Mucosa of descending colon (tissue), 3 donors: Measurements from ENCODE around the gene HEG1. TPM values are rescaled to one million over a fixed set of nuclear protein-coding genes. Genes with fewer than 3 reads are reported as not detected.

Experiments
- ATAC-seq: fragments of 200-7000 bp; cut with Tn5 transposase; one replicate; pipeline ENCODE4 v1.9.1; 2020; ENCODE audit warnings: mild to moderate bottlenecking, moderate library complexity
- DNase-seq, 3 donors: peaks; one replicate each; pipeline ENCODE4 v3.0.0-alpha.2; 2020
- H3K36me3 ChIP-seq: fragments of 200-600 bp; one replicate; pipeline ENCODE4 v1.8.0; 2021; ENCODE audit warnings: low read depth, mild to moderate bottlenecking
- H3K4me1 ChIP-seq: fragments of 200-600 bp; one replicate; pipeline ENCODE4 v1.8.0; 2021; ENCODE audit warnings: low read depth, mild to moderate bottlenecking
- H3K4me3 ChIP-seq: fragments of 200-600 bp; one replicate; pipeline ENCODE4 v1.8.0; 2021; ENCODE audit warnings: mild to moderate bottlenecking
- H3K9me3 ChIP-seq: fragments of 200-600 bp; one replicate; pipeline ENCODE4 v1.8.0; 2021; ENCODE audit warnings: mild to moderate bottlenecking
- CTCF ChIP-seq: fragments of 200-600 bp; IDR thresholded peaks from one replicate; pipeline ENCODE4 v1.8.0; 2022; ENCODE audit warnings: antibody characterized with exemption, mild to moderate bottlenecking
- intact Hi-C, 2 donors: fragments of 100-400 bp; cut with DNase I in 1 of 2; cut with micrococcal nuclease in 1 of 2; formaldehyde crosslinking; loops; one replicate each; pipeline versions ENCODE4 v1.11.0 to v1.11.1; 2022; cut with DNase I, micrococcal nuclease
- total RNA-seq, 3 donors: library from RNA; stranded (reverse); fragmentation: NEBNext Ultra II Directional in 2 of 3; extraction: Animal tissue kit (Norgen Biotek cat#: 25700) in 2 of 3; gene quantifications; one replicate each; pipeline versions ENCODE4 v1.2.1 to v1.2.4, GENCODE V29; 2021 to 2023
- donor health status: DM: no; HTN: no; CAD: no; lungs with moderate emphysema.
- donor health status: DM: no; HTN: no; CAD: no.
- donor health status: DM: no; HTN: yes; CAD: no.

The HEG1 gene
- total RNA-seq, 3 donors from 2014 or later, result 7.4 to 45.3 (median 15.0) TPM

GRCh38 chr3:124984754-124985153, 71.0 kb downstream of the HEG1 start:
- Histone ChIP-seq H3K9me3 (no peaks in the 10 kb centered on the region), H3K4me1 (peaks cover 18% of the 10 kb centered on the region), H3K4me3 (no peak overlapping the region), H3K36me3 (no peaks in the 10 kb centered on the region)
- TF ChIP-seq CTCF, result no peak
- DNase-seq (no peak), ATAC-seq (peak; percentile 74)
- intact Hi-C loops, result no loop called here

GRCh38 chr3:124982855-124983254, 72.9 kb downstream of the HEG1 start:
- ATAC-seq (no peak), DNase-seq (no peak)
- intact Hi-C loops, result no loop called here

GRCh38 chr3:124981472-124981871, 74.3 kb downstream of the HEG1 start:
- intact Hi-C loops, result no loop called here
- no peaks in the 10 kb centered on the region for H3K9me3 ChIP-seq
- ATAC-seq (no peak), DNase-seq (no peak)
- no peak overlapping the region for H3K4me3 ChIP-seq
- TF ChIP-seq CTCF, result no peak
- H3K36me3 ChIP-seq, result no peaks in the 10 kb centered on the region
- peaks cover 16% of the 10 kb centered on the region for H3K4me1 ChIP-seq

More at GRCh38 chr3:124982855-124983254, 72.9 kb downstream of the HEG1 start:
- no peak for TF ChIP-seq CTCF
- Histone ChIP-seq H3K4me1 (peaks cover 18% of the 10 kb centered on the region), H3K36me3 (no peaks in the 10 kb centered on the region), H3K9me3 (no peaks in the 10 kb centered on the region), H3K4me3 (no peak overlapping the region)

GRCh38 chr3:124978627-124979026, 77.2 kb downstream of the HEG1 start:
- no peak for TF ChIP-seq CTCF
- ATAC-seq (no peak), DNase-seq (no peak)
- H3K4me3 ChIP-seq, result no peak overlapping the region
- intact Hi-C loops, result no loop called here
- peaks cover 4% of the 10 kb centered on the region for H3K4me1 ChIP-seq
- H3K9me3 ChIP-seq, result no peaks in the 10 kb centered on the region
- H3K36me3 ChIP-seq, result no peaks in the 10 kb centered on the region

GRCh38 chr3:124976383-124976782, 79.4 kb downstream of the HEG1 start:
- H3K4me3 ChIP-seq, result no peak overlapping the region
- no peak for TF ChIP-seq CTCF
- intact Hi-C loops, result no loop called here
- DNase-seq (no peak), ATAC-seq (peak; percentile 30)
- no peaks in the 10 kb centered on the region for H3K36me3 ChIP-seq
- H3K4me1 ChIP-seq, result peaks cover 13% of the 10 kb centered on the region
- no peaks in the 10 kb centered on the region for H3K9me3 ChIP-seq

GRCh38 chr3:124974691-124975090, 81.1 kb downstream of the HEG1 start:
- intact Hi-C loops, result no loop called here
- peak in 2 of 3 donors; percentile 56 to 76 for DNase-seq
- H3K4me1 ChIP-seq, result peaks cover 29% of the 10 kb centered on the region
- no peaks in the 10 kb centered on the region for H3K9me3 ChIP-seq
- no peak overlapping the region for H3K4me3 ChIP-seq
- H3K36me3 ChIP-seq, result no peaks in the 10 kb centered on the region
- TF ChIP-seq CTCF, result no peak
- peak; percentile 87 for ATAC-seq
